ENCODE results near the gene SLC35B3.
"Not testable (repeated sequence)": the region's sequence is repeated elsewhere in the genome, so short reads cannot be mapped to it uniquely, and the experiment has no call there.

Gene SLC35B3

DNA sequence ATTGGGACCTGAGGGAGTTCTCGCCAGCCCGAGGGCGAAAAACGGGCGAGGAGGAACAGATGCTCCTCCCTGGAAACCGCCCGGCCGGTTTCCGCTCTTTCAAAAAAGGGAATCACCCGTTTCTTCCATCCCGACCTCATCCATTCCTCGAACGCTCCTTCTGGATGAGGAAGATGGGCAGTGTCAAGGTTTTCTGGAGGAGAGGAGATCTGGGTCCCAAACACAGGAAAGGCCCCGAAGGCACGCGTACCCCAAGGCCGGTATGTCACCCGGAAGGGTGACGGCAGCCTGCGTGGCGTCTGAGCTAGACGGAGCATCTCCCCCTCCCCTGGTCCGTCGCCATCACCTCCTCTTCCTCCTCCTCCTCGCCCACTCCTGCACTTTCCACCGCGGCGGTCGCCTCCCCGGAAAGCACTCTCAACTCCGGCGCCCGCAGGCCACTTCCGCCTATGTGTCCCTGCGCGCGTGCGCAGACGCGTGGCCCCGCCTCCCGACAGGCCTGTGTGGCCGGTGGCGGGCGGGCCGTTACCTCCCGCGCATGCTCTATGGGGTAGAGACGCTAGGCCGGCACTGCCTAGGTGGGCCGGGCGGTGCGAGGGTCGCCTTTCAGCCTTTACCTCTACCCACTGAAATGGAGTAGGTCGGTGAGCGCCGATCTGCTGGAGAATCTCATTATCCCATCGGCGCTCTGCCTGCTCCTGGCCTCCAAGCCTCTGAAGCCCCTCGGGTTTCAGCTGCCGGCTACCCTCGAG is at the start of gene SLC35B3:
Gene SLC35B3 (minus strand): TSS at position 453 of the 752 bp plus-strand sequence.
- peak; percentile 87 to 94 for DNase-seq

GRCh38 chr6:8483650-8484049 is 48.3 kb upstream of the SLC35B3 start:
- DNase-seq: no peak

DNA sequence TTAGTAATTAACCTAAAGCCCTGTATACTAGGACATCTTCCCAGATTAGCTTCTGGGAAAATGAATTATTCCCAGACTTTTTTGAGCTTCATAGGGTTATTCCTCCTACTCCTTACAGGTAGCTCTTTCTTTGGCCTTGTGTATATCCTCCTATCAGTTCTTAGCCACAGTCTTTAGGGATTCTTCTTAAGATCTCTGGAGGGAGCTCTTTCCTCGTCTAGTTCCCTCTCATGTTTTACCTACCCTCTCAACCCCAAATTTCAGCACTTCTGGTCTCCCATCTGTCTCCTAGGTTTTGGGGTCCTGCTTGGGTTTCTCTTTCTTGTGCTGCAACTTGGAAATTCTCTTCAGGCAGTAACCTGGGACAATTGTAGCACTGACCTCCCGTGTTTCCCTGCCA is 46.4 kb upstream of the SLC35B3 start:
- DNase-seq: no peak

DNA sequence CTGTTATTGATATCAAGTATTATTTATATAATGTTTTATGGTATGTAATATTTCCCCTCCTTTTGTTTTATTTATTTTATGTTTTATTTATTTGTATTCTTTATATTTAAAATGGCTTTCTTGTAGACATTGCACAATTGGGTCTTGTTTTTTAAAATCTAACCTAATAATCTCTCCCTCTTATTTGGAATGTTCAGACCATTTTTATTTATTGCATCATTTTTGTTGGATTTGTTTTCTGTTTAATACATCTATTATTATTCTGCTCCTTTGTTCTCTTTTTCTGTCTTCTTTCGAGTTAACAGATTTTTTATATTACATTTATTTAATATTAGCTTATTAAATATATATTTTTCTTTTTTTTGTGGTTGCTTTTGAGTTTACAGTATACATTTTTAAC is 43.1 kb upstream of the SLC35B3 start:
- no peak for DNase-seq

GRCh38 chr6:8476656-8477055 is 41.3 kb upstream of the SLC35B3 start:
- DNase-seq: no peak

DNA sequence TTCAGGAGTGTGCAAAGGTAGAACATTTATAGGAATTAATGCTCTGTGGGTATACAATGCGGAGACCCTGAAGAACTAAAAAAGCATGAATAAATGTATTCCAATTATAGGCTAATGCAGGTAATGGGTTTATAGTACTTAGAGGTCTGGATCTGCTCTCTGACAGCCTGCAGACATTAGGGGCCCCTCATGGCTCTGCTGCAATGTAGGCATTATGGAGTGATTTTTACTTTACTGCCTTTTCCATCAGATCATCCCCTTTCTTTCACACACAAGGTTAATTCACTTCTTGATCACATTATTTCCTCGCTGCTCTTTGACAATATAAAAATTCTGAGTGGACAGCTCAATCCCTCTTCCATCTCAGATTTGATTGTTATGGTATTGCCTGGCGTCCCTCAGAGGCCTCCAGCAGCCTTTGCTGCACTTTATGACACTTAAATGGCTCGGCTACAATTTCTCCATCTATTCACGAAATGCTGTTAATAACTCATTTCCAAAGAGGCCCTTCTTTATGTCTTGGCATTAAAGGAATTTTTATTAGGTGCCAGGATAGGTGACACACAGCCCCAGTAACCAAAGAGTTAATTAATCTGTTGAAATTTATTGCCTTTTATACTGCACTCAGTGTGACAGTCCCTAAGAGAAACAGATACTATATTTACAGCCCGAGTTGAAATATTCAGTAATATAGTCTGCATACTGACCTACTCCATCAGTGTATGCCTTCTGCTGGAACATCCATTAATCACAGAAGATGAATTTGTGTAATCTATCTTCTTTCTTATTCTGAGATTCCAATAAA is 33.4 kb upstream of the SLC35B3 start:
- DNase-seq: no peak

- DNase-seq: no peak
Measured at GRCh38 chr6:8462694-8463093, 27.3 kb upstream of the SLC35B3 start.

GRCh38 chr6:8462169-8462568 is 26.8 kb upstream of the SLC35B3 start:
- DNase-seq: no peak

- DNase-seq: no peak
Measured at GRCh38 chr6:8446391-8446790, 11.0 kb upstream of the SLC35B3 start.

GRCh38 chr6:8445930-8446329 is 10.6 kb upstream of the SLC35B3 start:
- not testable (repeated sequence) for DNase-seq

GRCh38 chr6:8442150-8442549 is 6.8 kb upstream of the SLC35B3 start:
- no peak for DNase-seq

DNA sequence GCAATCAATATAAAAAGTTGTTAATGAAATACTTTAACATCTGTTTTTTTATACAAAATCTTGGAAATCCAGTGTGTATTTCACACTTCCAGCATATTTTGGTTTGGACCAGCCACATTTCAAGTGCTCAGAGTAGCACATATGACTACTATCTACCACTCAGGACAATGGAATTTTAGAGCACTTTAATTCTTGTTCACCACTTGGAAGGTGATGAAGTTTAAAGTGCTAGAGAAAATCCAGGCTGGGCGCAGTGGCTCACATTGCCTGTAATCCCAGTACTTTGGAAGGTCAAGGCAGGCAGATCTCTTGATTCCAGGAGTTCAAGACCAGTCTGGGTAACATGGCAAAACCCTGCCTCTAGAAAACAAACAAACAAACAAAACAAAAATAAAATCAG is 6.1 kb upstream of the SLC35B3 start:
- DNase-seq: no peak

DNA sequence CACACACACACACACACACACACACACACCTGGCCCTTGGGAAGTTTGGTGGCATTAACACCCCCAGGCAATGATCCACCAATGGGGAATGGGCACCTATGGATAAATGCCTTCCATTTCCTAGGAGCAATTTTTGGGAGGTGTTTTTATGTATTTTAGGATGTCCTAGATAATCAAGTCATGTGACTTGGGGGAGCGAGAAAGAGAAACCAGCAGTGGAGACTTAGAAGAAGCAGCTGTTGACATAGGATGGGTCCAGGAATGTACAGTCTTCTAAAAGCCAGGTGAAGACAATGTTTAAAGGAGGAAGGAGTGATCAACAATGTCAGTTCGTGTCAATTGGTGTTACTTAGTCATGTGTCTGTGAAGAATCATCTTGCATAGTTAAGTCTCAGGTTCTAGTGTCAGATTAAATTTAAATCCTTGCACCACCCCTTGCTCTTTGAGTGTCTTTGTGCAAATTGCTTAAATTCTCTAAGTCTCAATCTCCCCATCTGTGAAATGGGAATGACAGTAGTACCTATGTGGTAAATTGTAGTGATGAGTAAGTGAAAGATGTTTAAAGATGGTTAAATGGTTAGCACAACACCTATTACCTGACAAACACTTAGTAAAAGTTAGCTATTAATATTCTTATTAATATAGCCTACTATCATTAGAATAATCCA is 4.4 kb upstream of the SLC35B3 start:
- no peak for DNase-seq

- no peak for DNase-seq
Measured at GRCh38 chr6:8437813-8438212, 2.5 kb upstream of the SLC35B3 start.

DNA sequence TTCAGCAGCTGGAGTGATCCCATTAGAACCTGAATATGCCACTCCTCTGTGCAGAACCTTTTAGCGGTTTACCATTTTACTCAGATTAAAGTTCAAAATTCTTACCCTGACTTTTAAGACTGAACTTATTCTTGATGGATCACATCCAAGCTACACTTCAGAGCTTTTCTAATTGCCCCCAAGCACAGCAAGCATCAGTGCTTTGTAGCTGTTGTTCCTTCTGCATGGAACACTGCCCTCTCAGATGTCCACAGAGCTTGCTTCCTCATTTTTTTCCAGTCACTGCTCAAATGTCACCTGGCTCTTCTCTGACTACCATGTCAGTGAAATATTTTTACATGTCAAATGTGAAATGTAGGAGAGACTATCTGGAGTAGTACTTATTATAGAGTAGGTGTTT is 1.6 kb upstream of the SLC35B3 start:
- DNase-seq: no peak

- no peak for DNase-seq
Measured at GRCh38 chr6:8435845-8436168, 462 bp upstream of the SLC35B3 start.

DNA sequence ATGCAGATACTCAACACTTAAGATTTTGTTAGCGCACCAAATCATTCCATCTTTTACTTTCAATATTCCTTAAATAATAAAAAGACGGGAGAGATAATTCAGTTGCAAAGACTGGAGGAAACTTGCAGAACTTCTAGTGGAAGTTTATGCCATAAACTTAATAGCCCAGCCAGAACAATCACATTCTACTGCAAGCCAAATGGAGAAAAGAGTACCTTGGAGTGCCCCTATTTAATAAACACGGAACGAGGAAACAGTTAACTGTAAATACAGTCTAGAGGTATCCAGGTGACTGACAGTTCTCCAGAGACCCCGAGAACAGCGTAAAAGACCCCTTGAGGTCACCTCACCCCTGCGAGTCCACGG is 635 bp downstream of the SLC35B3 start:
- no peak for DNase-seq

DNA sequence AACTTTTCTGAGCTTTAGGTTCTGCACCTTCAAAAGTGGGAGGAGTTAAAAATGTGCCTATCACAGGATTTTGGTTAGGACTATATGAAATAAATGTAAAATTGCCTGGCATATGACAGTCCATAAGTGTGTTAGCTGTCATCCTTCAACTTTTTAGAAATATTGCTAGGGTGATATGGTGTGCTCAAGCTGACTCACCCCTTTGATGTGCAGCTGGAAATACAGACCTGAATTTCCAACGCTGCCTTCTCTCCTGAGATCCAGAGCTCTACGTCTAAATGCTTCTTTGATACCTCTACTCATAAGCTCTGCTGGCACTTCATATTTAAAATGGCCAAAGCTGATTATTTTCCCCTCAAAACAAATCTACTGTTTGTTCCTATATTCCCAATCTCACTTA is 2.7 kb downstream of the SLC35B3 start:
- no peak for DNase-seq

DNA sequence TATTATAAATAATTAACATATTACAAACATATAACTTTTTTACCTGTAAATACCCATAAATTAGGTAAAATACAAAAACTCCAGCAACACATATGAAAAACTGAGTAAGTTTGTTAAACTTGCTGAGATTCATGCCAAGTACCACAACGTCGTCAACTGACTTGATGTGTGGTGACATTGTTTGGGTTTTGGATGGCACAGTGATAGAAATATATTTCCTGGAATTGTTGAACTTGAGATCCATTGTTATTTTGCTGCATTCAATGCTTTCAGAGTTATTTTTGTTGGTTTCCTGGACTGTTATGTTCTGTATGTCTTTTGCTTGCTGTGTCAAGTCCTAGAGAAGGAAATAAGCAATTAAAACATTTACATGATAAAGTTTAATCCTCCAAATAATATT is 5.5 kb downstream of the SLC35B3 start:
- no peak for DNase-seq

DNA sequence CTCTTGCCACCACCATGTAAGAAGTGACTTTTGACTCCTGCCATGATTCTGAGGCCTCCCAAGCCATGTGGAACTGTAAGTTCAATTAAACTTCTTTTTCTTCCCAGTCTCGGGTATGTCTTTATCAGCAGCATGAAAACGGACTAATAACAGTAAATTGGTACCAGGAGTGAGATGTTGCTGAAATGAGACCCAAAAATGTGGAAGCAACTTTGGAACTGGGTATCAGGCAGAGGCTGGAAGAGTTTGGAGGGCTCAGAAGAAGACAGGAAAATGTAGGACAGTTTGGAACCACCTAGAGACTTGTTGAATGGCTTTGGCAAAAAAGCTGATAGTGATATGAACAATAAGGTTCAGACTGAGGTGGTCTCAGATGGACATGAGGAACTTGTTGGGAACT is 8.8 kb downstream of the SLC35B3 start:
- DNase-seq: not testable (repeated sequence)

GRCh38 chr6:8420031-8420588 is 15.2 kb downstream of the SLC35B3 start:
- DNase-seq: no peak

DNA sequence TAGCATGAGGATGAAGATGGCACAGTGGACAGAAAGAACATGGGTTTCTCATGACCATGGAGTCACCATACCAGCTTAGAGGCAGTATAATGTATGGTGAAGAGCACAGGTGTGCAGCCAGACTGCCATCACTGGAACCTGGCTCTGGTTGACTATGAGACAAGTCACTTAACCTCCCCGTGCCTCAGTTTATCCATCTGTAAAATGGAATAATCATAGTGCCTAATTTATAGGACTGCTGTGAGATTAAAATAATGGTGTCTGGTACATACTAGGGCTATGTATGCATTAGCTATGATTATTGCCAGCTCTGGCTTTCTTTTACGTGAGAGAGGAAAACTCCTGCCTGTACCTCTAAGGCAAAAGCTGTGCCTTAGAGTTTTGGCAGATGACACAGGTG is 19.4 kb downstream of the SLC35B3 start:
- no peak for DNase-seq

DNA sequence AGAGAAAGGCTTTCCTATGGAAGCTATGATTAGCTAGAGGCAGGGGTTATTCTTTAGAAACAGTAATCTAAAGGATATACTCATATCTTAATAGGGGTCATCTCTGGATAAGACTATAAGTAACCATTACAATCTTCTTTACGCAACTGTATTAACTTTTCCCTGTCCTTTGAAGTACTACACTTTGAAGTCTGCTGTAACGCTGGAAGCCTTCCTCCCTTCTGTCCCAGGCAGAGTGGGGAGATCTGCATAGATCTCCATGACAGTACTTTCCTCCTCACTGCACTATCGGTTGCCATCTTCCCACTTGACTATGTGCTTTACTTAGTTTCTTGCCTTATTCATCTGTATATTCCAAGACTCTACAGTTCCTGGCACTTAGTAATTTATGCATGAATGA is 20.1 kb downstream of the SLC35B3 start:
- DNase-seq: no peak

DNA sequence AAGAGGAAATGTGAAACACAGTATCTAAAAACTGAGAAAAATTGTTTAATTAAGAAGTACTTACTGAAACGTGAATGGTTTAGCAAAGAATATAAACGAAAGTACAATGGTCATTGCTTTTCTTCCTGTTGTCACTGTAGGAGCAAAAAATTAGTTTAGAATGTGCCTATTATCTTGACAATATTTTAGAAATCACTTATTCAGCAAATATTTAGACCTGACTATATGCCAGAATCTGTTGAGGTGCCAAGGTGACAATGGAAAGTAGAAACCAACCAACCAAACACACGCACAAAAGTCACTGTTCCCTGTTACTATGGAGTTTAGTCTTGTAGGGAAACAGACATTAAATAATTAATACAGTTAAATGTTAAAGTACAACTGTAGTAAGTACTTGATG is 20.5 kb downstream of the SLC35B3 start:
- DNase-seq: no peak
